Activated T-helper 17 cell treated with anti-CD3 and anti-CD28 coated beads, Interleukin-2, amount 50 U/mL, for 72 hours (primary cell): ENCODE results near the gene TRIM42. TPM values are rescaled to one million over a fixed set of nuclear protein-coding genes. Genes with fewer than 3 reads are reported as not detected.

ENCODE experiments used
- ATAC-seq: fragments of 150-1000 bp; cut with Tn5 transposase; replicated peaks from 2 replicates; pipeline ENCODE4 v1.10.0; 2021; ENCODE audit warnings: mild to moderate bottlenecking, moderate library complexity
- H3K27ac Mint-ChIP-seq: one replicate; pipeline ENCODE4 v1.8.0; 2022; ENCODE audit warnings: mixed read lengths
- H3K27me3 Mint-ChIP-seq: one replicate; pipeline ENCODE4 v1.8.0; 2022; ENCODE audit warnings: mixed read lengths
- H3K36me3 Mint-ChIP-seq: one replicate; pipeline ENCODE4 v1.8.0; 2022; ENCODE audit warnings: low read depth, mild to moderate bottlenecking, mixed read lengths
- H3K4me1 Mint-ChIP-seq: one replicate; pipeline ENCODE4 v1.8.0; 2022; ENCODE audit warnings: mixed read lengths
- H3K4me3 Mint-ChIP-seq: one replicate; pipeline ENCODE4 v1.8.0; 2022; ENCODE audit warnings: mild to moderate bottlenecking, mixed read lengths
- H3K9me3 Mint-ChIP-seq: one replicate; pipeline ENCODE4 v1.8.0; 2022; ENCODE audit warnings: mixed read lengths
- total RNA-seq, 2 donors: library from RNA; stranded (reverse); gene quantifications; one replicate each; pipeline ENCODE4 v1.2.3, GENCODE V29; 2022

The TRIM42 gene
- not detected for total RNA-seq

DNA sequence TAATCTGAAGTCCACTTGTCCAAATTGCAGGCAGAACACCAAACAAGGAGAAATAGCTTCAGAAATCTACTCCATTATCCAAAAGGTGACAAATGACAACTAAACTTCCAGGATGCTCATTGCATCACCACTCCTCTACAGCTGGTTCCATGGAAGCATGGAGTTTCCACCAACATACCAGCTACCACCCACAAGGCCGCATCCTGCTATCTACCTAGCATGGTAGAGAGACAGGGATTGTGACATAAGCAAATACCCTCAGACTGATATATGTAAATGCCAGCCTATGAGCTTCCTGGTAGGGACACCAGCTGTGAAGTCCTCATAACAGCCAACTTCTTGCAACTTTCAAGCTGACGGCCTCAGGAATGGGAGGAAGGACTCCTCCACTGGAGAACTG, at the start of gene TRIM42:
TRIM42 (plus strand) TSS at position 301 of the 400 bp plus-strand sequence. CDS start 166 bp downstream, outside the sequence.
- no peaks in the 10 kb centered on the region for H3K4me1 Mint-ChIP-seq
- no peak for ATAC-seq
- H3K9me3 Mint-ChIP-seq, result no peaks in the 10 kb centered on the region
- no peaks in the 10 kb centered on the region for H3K36me3 Mint-ChIP-seq
- H3K4me3 Mint-ChIP-seq, result no peak within 1 kb of the TSS
- no peaks in the 10 kb centered on the region for H3K27me3 Mint-ChIP-seq
- no peak within 1 kb of the TSS for H3K27ac Mint-ChIP-seq

DNA sequence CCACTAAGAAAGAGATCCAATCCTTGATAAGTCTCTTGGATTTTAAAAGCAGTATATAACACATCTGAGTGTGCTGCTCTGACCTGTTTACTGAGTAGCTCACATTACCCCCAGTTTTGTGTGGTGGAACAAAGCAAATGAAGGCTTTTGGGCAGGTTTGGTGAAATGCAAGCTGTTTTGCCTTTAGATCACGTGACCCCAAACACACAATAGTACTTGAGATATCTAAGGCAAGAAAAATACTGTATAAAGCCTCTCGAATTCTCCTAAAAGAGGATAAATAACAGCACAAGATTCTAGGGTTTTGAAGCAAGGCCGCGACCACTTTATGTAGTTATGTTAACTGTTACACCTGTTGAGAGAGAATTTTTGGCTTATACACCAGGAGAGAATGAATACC, 49.3 kb upstream of the TRIM42 start:
- Mint-ChIP-seq H3K36me3 (no peaks in the 10 kb centered on the region), H3K9me3 (no peaks in the 10 kb centered on the region), H3K4me3 (no peak overlapping the region), H3K4me1 (no peaks in the 10 kb centered on the region), H3K27ac (no peak overlapping the region), H3K27me3 (no peaks in the 10 kb centered on the region)
- ATAC-seq, result no peak

DNA sequence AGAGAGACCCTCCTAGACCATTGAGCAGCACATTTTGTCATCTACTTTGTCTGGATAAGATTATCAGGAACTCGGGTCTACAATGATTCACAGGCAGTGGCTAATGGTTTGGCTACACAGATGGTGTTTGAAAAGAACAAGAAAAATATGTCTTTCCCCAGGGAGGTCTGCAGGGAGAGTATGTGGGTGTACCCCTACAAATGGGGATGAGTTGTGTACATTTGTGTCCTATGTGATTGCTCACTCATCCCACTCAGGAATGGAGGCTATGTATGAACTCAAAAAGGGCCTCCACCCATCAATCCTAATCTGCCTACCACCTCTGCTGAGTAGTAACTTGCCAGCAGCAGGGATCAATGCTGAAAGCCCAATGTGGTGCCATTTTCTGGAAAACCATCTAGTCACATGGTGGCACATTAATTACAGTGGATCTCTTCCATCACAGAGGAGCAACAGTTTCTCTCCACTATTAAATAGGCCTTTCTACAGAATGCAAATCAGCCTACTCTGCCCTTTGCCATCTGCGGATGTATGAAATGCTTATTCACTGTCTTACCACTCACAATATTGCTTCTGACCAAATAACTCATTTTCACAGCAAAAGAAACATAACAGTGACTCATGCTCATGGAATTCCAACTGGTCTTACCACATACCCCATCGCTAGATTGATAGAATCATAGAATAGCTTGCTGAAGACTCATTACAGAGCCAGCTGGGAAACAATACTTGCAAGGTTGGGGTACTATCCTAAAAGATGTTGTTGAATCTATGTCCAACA, 48.3 kb upstream of the TRIM42 start:
- H3K27ac Mint-ChIP-seq, result no peak overlapping the region
- no peaks in the 10 kb centered on the region for H3K27me3 Mint-ChIP-seq
- H3K4me1 Mint-ChIP-seq, result no peaks in the 10 kb centered on the region
- no peak for ATAC-seq
- H3K9me3 Mint-ChIP-seq, result no peaks in the 10 kb centered on the region
- H3K4me3 Mint-ChIP-seq, result no peak overlapping the region
- no peaks in the 10 kb centered on the region for H3K36me3 Mint-ChIP-seq

DNA sequence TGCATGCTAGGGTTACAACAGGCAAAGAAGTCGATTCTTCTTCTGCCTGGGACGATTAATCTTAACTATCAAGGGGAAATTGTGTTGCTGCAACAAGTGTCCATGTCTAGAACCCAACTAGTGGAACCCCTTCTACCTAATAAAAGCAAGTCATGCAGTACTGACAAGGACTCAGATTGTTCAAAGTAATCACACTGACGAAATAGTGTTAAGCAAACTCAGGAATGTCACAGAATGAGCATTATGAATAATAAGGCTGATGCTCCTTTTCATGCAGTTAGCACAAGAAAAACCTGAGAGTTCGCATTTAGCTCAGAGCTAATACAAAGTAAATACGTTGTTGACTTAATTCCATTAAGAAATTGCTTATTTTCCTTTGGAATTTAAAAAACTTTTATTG, 47.5 kb upstream of the TRIM42 start:
- Mint-ChIP-seq H3K36me3 (no peaks in the 10 kb centered on the region), H3K4me1 (no peaks in the 10 kb centered on the region), H3K4me3 (no peak overlapping the region), H3K27ac (no peak overlapping the region), H3K27me3 (no peaks in the 10 kb centered on the region), H3K9me3 (no peaks in the 10 kb centered on the region)
- no peak for ATAC-seq

DNA sequence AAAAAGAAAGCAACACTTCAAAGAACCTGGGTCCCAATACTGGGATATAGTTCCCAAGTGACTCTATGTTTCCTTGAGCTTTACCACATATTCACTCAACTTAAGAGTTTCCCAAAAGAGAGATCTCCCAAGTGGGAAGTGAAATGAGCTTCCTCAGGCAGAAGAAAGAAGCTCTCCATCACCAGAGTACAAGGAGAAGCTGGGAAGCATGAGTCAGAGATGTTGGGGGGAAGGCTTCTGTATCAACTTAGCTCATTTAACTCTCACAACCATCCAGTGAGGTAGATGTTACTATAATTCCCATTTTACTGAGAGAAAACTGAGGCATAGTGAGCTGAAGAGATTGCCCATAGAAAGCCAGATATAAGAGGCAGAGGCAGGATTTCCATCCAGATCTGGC, 47.0 kb upstream of the TRIM42 start:
- Mint-ChIP-seq H3K4me3 (no peak overlapping the region), H3K36me3 (no peaks in the 10 kb centered on the region), H3K27me3 (no peaks in the 10 kb centered on the region), H3K27ac (no peak overlapping the region), H3K4me1 (no peaks in the 10 kb centered on the region), H3K9me3 (no peaks in the 10 kb centered on the region)
- ATAC-seq, result no peak

DNA sequence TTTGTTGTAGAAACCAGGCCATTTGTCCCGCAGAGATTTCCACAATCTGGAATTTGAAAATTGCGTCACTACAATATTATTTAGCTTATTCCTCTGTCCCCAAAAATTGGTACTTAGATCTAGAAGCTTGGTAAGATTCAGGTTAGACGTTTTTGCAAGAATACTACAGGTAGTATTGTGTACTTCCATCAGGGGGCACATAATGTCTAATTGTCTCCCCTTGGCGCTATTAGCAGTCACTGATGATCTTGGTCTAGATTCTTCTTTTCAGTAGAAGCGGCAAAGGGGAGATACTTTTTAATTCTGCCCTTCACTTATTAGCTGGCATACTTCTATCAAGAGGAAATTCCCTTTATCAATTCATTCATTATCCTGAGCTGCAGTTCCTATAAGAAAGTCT, 42.6 kb upstream of the TRIM42 start:
- Mint-ChIP-seq H3K36me3 (no peaks in the 10 kb centered on the region), H3K9me3 (no peaks in the 10 kb centered on the region), H3K27me3 (no peaks in the 10 kb centered on the region), H3K4me1 (no peaks in the 10 kb centered on the region), H3K4me3 (no peak overlapping the region), H3K27ac (no peak overlapping the region)
- ATAC-seq, result no peak

DNA sequence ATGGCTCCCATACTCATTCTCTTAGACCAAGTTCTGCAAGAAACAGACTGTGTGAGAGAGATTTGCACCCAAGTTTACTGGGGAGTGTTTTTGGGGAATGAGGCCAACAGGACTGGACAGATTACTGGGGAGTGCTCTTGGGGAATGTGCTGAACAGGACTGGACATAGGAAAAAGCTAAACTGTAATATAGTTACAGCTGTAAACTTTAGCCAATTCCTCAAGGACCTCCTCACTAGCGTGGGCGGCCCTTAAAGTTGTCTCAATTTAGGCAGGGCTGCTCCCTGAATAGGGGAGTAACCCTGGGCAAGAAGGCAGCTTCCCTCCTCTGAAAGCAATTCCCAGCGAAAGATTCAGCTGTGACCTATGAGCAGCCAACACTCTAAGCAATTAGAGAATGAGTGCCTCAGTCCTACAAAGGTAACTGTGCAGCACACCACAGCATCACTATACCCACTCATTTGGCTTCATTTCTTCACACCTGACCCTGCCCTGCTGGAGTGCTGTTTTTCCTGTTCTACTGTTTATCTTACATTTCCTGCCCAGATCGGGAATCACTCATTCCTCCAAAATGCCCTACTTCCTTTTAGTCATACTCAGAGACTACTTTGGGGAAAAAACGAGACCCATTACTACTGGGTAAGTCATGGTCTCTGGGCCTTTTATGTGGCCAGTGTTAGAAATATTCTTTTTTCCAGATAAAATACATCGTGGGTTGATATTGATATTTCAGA, 41.3 kb upstream of the TRIM42 start:
- Mint-ChIP-seq H3K27me3 (no peaks in the 10 kb centered on the region), H3K27ac (no peak overlapping the region), H3K4me3 (no peak overlapping the region), H3K4me1 (no peaks in the 10 kb centered on the region), H3K36me3 (no peaks in the 10 kb centered on the region), H3K9me3 (no peaks in the 10 kb centered on the region)
- ATAC-seq, result no peak

DNA sequence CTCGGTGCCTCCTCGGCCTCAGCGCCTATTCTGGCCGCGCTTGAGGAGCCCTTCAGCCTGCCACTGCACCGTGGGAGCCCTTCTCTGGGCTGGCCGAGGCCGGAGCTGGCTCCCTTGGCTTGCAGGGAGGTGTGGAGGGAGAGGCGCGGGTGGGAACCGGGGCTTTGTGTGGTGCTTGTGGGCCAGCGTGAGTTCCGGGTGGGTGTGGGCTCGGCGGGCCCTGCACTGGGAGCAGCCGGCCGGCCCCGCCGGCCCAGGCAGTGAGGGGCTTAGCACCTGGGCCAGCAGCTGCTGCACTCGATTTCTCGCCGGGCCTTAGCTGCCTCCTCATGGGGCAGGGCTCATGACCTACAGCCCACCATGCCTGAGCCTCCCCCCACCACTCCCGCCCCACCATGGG, 26.6 kb upstream of the TRIM42 start:
- Mint-ChIP-seq H3K9me3 (peaks cover 7% of the 10 kb centered on the region), H3K4me1 (no peaks in the 10 kb centered on the region), H3K27me3 (peaks cover 11% of the 10 kb centered on the region), H3K36me3 (no peaks in the 10 kb centered on the region), H3K27ac (no peak overlapping the region), H3K4me3 (no peak overlapping the region)
- no peak for ATAC-seq

DNA sequence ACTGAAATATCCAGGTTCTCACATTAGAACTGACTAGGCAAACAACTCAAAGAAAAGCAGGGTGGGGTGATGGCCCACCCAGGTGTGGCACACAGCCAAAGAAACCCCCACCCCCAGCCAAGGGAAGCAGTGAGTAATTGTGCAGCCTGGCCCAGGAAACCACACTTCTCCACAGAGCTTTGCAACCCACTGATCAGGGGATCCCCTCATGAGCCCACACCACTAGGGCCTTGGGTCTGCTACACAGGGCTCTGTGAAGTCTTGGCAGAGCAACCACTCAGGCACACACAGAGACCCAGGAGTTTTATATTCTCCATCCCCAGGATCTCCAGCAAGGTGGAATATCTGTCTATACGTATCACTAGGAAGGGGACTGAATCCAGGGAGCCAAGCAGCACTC, 22.2 kb upstream of the TRIM42 start:
- Mint-ChIP-seq H3K4me3 (no peak overlapping the region), H3K36me3 (no peaks in the 10 kb centered on the region), H3K27me3 (peaks cover 4% of the 10 kb centered on the region), H3K27ac (no peak overlapping the region), H3K4me1 (no peaks in the 10 kb centered on the region), H3K9me3 (peaks cover 8% of the 10 kb centered on the region)
- ATAC-seq, result no peak

DNA sequence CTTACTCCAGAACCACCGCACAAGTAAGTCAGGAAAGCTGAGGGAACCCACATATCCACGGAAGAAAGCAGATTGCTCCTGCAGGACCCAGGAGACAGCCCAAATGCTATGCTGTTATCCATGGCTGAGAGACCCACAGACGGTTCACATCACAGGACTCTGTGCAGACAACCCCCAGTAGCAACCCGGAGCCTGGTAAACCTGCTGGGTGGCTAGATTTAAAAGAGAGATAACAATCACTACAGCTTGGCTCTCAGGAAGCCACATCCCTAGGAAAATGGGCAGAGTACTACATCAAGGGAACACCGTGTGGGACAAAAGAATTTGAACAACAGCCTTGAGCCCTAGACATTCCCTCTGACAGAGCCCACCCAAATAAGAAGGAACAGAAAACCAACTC, 13.8 kb upstream of the TRIM42 start:
- no peak overlapping the region for H3K4me3 Mint-ChIP-seq
- no peak overlapping the region for H3K27ac Mint-ChIP-seq
- ATAC-seq, result no peak
- H3K4me1 Mint-ChIP-seq, result no peaks in the 10 kb centered on the region
- H3K9me3 Mint-ChIP-seq, result peaks cover 21% of the 10 kb centered on the region
- peaks cover 6% of the 10 kb centered on the region for H3K27me3 Mint-ChIP-seq
- no peaks in the 10 kb centered on the region for H3K36me3 Mint-ChIP-seq

DNA sequence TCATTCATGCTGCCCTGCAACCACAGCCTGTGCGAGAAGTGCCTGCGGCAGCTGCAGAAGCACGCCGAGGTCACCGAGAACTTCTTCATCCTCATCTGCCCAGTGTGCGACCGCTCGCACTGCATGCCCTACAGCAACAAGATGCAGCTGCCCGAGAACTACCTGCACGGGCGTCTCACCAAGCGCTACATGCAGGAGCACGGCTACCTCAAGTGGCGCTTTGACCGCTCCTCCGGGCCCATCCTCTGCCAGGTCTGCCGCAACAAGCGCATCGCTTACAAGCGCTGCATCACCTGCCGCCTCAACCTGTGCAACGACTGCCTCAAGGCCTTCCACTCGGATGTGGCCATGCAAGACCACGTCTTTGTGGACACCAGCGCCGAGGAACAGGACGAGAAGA, 4.7 kb downstream of the TRIM42 start:
- no peak overlapping the region for H3K4me3 Mint-ChIP-seq
- H3K9me3 Mint-ChIP-seq, result no peaks in the 10 kb centered on the region
- no peaks in the 10 kb centered on the region for H3K27me3 Mint-ChIP-seq
- no peaks in the 10 kb centered on the region for H3K4me1 Mint-ChIP-seq
- H3K36me3 Mint-ChIP-seq, result no peaks in the 10 kb centered on the region
- ATAC-seq, result no peak
- H3K27ac Mint-ChIP-seq, result no peak overlapping the region

DNA sequence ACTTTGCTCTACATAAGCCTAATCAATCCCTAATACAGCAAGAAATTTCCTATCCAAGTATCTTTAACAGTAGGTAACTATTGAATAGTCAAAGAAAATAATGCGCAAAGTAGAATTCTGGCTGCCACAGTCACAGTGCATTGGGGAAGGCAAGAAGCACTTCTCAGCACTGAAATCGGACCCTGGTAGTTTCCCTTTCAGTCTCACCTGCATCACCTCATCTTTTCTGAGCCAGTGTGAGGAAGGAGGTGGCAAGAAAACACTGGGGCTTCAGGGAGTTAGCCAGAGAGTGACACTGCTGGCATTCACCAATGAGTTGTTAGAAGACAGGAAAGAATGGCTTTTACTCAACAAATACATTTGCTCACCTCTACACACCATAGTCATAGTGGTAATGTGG, 8.3 kb downstream of the TRIM42 start:
- Mint-ChIP-seq H3K9me3 (no peaks in the 10 kb centered on the region), H3K27me3 (no peaks in the 10 kb centered on the region), H3K36me3 (no peaks in the 10 kb centered on the region), H3K27ac (no peak overlapping the region), H3K4me1 (no peaks in the 10 kb centered on the region), H3K4me3 (no peak overlapping the region)
- no peak for ATAC-seq

DNA sequence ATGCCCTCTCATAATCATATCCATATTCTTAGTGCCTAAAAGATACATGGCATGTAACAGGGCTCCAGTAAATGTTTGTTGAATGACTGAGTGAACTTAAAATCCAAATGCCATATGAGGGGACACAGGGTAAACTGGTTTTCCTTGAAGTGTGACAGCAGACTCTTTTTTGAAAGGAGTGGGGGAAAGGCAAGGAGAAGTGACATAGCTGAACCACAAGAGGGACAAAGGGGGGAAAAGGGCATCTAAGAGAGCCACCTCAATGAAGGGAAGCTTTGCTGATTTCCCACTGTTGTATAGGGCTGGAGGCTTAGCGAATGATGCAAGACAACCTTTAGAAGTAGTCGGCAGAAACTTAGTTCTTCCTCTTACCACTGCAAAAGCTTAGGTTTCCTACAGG, 9.1 kb downstream of the TRIM42 start:
- no peak overlapping the region for H3K4me3 Mint-ChIP-seq

DNA sequence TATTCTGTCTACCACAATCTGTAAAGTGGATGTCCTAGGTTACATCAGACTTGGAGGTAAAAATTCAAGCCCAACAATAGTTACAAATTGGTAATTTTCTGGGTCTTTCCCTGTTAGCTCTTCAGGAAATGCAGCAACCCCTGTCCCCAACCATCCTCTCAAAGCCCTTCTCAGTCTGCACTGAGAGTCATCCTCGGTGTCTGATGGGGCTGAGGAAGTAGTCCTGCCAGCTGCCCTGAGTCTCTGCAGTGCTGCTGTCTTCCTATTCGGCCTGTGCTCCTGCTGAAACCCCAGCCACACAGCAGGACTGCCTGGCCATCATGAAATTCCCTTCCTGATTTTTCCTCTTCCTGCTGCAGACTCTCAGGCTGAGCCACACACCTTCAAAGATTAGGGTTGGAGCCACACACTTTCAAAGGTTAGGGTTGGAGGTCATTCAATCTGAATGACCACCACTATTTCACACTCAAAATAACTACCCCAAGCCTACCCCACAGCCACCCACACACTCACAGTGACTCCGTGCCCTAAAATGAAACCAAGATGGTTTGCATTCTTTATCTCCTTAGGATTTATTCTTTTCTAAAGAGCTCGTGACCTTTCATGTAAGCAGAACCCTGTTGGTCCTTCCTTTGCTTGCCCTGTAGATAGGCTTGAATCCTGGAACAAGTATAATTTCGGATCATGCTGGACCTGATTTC, 17.6 kb downstream of the TRIM42 start:
- Mint-ChIP-seq H3K4me1 (no peaks in the 10 kb centered on the region), H3K4me3 (no peak overlapping the region), H3K9me3 (no peaks in the 10 kb centered on the region), H3K27me3 (no peaks in the 10 kb centered on the region), H3K27ac (no peak overlapping the region), H3K36me3 (no peaks in the 10 kb centered on the region)
- ATAC-seq, result no peak

More for the DNA sequence above, 9.1 kb downstream of the TRIM42 start:
- ATAC-seq, result no peak
- no peaks in the 10 kb centered on the region for H3K9me3 Mint-ChIP-seq
- H3K36me3 Mint-ChIP-seq, result no peaks in the 10 kb centered on the region
- H3K27me3 Mint-ChIP-seq, result no peaks in the 10 kb centered on the region
- H3K27ac Mint-ChIP-seq, result no peak overlapping the region
- H3K4me1 Mint-ChIP-seq, result no peaks in the 10 kb centered on the region
